GM19239 (cell line): ENCODE measurements around the gene FMN2.

ENCODE experiments used
- DNase-seq: peaks from one replicate; pipeline ENCODE4 v3.0.0; 2011; ENCODE audit warnings: low spot score; ENCODE audit not compliant: insufficient read length
- FAIRE-seq: peaks from 2 replicates; lab custom pipeline; 2011; peaks lifted over from hg19 to GRCh38; lab: Jason Lieb, UNC

FMN2 gene

GRCh38 chr1:240091614-240092300 is at the start of gene FMN2:
FMN2 (plus strand) TSS chr1:240091883; CDS start chr1:240092110, 227 bp downstream.
- DNase-seq (no peak), FAIRE-seq (no peak)

GRCh38 chr1:240044620-240045019 is 47.1 kb upstream of the FMN2 start:
- DNase-seq = no peak
- FAIRE-seq = no peak

- FAIRE-seq (no peak), DNase-seq (no peak)
Measured at GRCh38 chr1:240046000-240046399, 45.7 kb upstream of the FMN2 start.

- FAIRE-seq (no peak), DNase-seq (no peak)
Measured at GRCh38 chr1:240054109-240054701, 37.5 kb upstream of the FMN2 start.

GRCh38 chr1:240055936-240056335 is 35.7 kb upstream of the FMN2 start:
- DNase-seq (no peak), FAIRE-seq (no peak)

GRCh38 chr1:240056350-240056749 is 35.3 kb upstream of the FMN2 start:
- FAIRE-seq = no peak
- DNase-seq = no peak

- FAIRE-seq (no peak), DNase-seq (no peak)
Measured at GRCh38 chr1:240058049-240058448, 33.6 kb upstream of the FMN2 start.

GRCh38 chr1:240068961-240069360 is 22.7 kb upstream of the FMN2 start:
- FAIRE-seq (no peak), DNase-seq (no peak)

GRCh38 chr1:240070188-240070587 is 21.5 kb upstream of the FMN2 start:
- FAIRE-seq (no peak), DNase-seq (no peak)

- FAIRE-seq (no peak), DNase-seq (no peak)
Measured at GRCh38 chr1:240073097-240073496, 18.6 kb upstream of the FMN2 start.

- no peak for DNase-seq
- FAIRE-seq = no peak
Measured at GRCh38 chr1:240074422-240074821, 17.3 kb upstream of the FMN2 start.

- DNase-seq (no peak), FAIRE-seq (no peak)
Measured at GRCh38 chr1:240074908-240075307, 16.8 kb upstream of the FMN2 start.

- DNase-seq = no peak
- no peak for FAIRE-seq
Measured at GRCh38 chr1:240084337-240084736, 7.3 kb upstream of the FMN2 start.

GRCh38 chr1:240084749-240085148 is 6.9 kb upstream of the FMN2 start:
- FAIRE-seq (no peak), DNase-seq (no peak)

GRCh38 chr1:240086726-240087125 is 5.0 kb upstream of the FMN2 start:
- no peak for DNase-seq
- FAIRE-seq = no peak

- DNase-seq = no peak
- no peak for FAIRE-seq
Measured at GRCh38 chr1:240090014-240090413, 1.7 kb upstream of the FMN2 start.

- FAIRE-seq (no peak), DNase-seq (no peak)
Measured at GRCh38 chr1:240090957-240091600, 604 bp upstream of the FMN2 start.

- DNase-seq (no peak), FAIRE-seq (no peak)
Measured at GRCh38 chr1:240092301-240093119, 827 bp downstream of the FMN2 start.

GRCh38 chr1:240093120-240093961 is 1.7 kb downstream of the FMN2 start:
- no peak for FAIRE-seq
- DNase-seq = no peak
